HFFc6 (cell line): Measurements from ENCODE around the gene KRTAP9-6. TPM values are rescaled to one million over a fixed set of nuclear protein-coding genes. Genes with fewer than 3 reads are reported as not detected.
"Not testable (repeated sequence)": the region's sequence is repeated elsewhere in the genome, so short reads cannot be mapped to it uniquely, and the experiment has no call there.

ENCODE experiments used
- DNase-seq: peaks from one replicate; pipeline ENCODE4 v3.0.0-alpha.2; 2018
- H3K27ac Mint-ChIP-seq: 2 replicates; pipeline ENCODE4 v1.8.0; 2020; ENCODE audit warnings: mild to moderate bottlenecking, mixed read lengths
- H3K27me3 Mint-ChIP-seq: 2 replicates; pipeline ENCODE4 v1.8.0; 2021; ENCODE audit warnings: mild to moderate bottlenecking, moderate library complexity, mixed read lengths; ENCODE audit not compliant: insufficient read depth
- H3K36me3 Mint-ChIP-seq: 2 replicates; pipeline ENCODE4 v1.8.0; 2021; ENCODE audit warnings: low read depth, mixed read lengths
- H3K4me1 Mint-ChIP-seq: 2 replicates; pipeline ENCODE4 v1.8.0; 2020; ENCODE audit warnings: low read depth, mixed read lengths
- H3K4me3 Mint-ChIP-seq: 2 replicates; pipeline ENCODE4 v1.8.0; 2020; ENCODE audit warnings: mild to moderate bottlenecking, moderate library complexity, mixed read lengths
- H3K9me3 Mint-ChIP-seq: 2 replicates; pipeline ENCODE4 v1.8.0; 2020; ENCODE audit warnings: mild to moderate bottlenecking, mixed read lengths
- long read RNA-seq: library from polyadenylated mRNA; unstranded; transcript quantifications from one replicate; pipeline ENCODE4 v2.0.0, GENCODE V29; 2019
- total RNA-seq, 6 experiments: library from RNA; stranded (reverse); fragmentation: NEBNext Ultra II Directional; extraction: Animal tissue kit (Norgen Biotek cat#: 25700); gene quantifications; 2 replicates in 1 of 6; 3 replicates in 5 of 6; pipeline ENCODE4 v1.2.3, GENCODE V29; 2021
- TF ChIP-seq, protein P1 (sequence below): fragments of 200-600 bp; sonication (generic); IDR thresholded peaks from 2 replicates; pipeline ENCODE4 v1.5.0; 2021; ENCODE audit warnings: antibody characterized with exemption, mild to moderate bottlenecking

Gene KRTAP9-6, protein sequence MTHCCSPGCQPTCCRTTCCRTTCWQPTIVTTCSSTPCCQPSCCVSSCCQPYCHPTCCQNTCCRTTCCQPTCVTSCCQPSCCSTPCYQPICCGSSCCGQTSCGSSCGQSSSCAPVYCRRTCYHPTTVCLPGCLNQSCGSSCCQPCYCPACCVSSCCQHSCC
- total RNA-seq: not detected
- long read RNA-seq: 0 reads

DNA sequence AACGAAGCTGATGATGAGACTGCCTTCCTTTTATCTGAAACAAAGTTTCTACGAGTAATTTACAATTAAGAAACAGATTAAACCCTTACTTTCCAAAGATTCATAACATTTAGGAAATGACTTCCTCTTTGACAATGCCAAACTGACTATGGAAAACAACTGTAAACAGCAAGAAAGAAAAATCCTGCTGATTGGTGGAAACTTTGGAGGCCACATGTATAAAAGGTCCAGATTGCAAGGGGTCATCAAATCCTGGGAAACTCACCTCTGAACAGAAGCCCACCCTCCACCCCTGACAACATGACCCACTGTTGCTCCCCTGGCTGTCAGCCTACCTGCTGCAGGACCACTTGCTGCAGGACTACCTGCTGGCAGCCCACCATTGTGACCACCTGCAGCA, at the start of gene KRTAP9-6:
Gene KRTAP9-6 (plus strand): TSS at position 301 of the 400 bp plus-strand sequence. CDS start 0 bp downstream, at position 301.
- Mint-ChIP-seq H3K27ac (no peak within 1 kb of the TSS), H3K4me1 (peaks cover 10% of the 10 kb centered on the region), H3K4me3 (no peak within 1 kb of the TSS), H3K9me3 (no peaks in the 10 kb centered on the region), H3K27me3 (peaks cover 8% of the 10 kb centered on the region), H3K36me3 (no peaks in the 10 kb centered on the region)
- DNase-seq: no peak
- TF ChIP-seq, protein P1, sequence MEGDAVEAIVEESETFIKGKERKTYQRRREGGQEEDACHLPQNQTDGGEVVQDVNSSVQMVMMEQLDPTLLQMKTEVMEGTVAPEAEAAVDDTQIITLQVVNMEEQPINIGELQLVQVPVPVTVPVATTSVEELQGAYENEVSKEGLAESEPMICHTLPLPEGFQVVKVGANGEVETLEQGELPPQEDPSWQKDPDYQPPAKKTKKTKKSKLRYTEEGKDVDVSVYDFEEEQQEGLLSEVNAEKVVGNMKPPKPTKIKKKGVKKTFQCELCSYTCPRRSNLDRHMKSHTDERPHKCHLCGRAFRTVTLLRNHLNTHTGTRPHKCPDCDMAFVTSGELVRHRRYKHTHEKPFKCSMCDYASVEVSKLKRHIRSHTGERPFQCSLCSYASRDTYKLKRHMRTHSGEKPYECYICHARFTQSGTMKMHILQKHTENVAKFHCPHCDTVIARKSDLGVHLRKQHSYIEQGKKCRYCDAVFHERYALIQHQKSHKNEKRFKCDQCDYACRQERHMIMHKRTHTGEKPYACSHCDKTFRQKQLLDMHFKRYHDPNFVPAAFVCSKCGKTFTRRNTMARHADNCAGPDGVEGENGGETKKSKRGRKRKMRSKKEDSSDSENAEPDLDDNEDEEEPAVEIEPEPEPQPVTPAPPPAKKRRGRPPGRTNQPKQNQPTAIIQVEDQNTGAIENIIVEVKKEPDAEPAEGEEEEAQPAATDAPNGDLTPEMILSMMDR: no peak

- no peak overlapping the region for H3K4me3 Mint-ChIP-seq
- no peak for DNase-seq
- TF ChIP-seq, protein P1: no peak
- peaks cover 12% of the 10 kb centered on the region for H3K9me3 Mint-ChIP-seq
- peaks cover 11% of the 10 kb centered on the region for H3K27me3 Mint-ChIP-seq
- H3K27ac Mint-ChIP-seq: no peak overlapping the region
- peaks cover 13% of the 10 kb centered on the region for H3K4me1 Mint-ChIP-seq
- peaks cover 12% of the 10 kb centered on the region for H3K36me3 Mint-ChIP-seq
These were observed 49.5 kb upstream of the KRTAP9-6 start for GRCh38 chr17:41215681-41216080.

DNA sequence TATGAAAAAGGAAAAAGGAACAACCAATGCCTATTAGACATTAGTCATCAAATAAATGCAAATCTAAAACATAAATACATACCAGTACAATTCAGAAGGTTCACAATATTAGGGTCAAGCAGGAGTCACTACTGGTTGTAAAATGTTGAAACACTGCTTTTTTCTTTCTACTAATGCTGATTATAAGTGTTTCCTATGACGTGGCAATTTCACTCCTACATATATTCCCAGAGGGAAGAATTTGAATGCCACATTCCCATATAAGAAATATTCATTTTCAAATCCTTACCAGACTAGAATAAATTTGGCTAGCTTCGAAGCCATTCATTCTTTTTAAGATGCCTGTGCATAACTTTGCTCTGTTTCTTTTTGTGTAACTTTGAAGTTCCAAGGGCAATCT, 41.4 kb upstream of the KRTAP9-6 start:
- peaks cover 15% of the 10 kb centered on the region for H3K36me3 Mint-ChIP-seq
- TF ChIP-seq, protein P1: no peak
- H3K9me3 Mint-ChIP-seq: peaks cover 13% of the 10 kb centered on the region
- H3K4me1 Mint-ChIP-seq: 0 out of 2 replicates have a peak, but pooled peaks cover 8% of the 10 kb centered on the region
- peaks cover 7% of the 10 kb centered on the region for H3K27me3 Mint-ChIP-seq
- no peak overlapping the region for H3K4me3 Mint-ChIP-seq
- no peak for DNase-seq
- H3K27ac Mint-ChIP-seq: no peak overlapping the region

GRCh38 chr17:41226051-41226450, 39.1 kb upstream of the KRTAP9-6 start:
- Mint-ChIP-seq H3K4me3 (no peak overlapping the region), H3K27ac (no peak overlapping the region), H3K4me1 (0 out of 2 replicates have a peak, but pooled peaks cover 8% of the 10 kb centered on the region), H3K36me3 (no peaks in the 10 kb centered on the region), H3K9me3 (no peaks in the 10 kb centered on the region), H3K27me3 (peaks cover 4% of the 10 kb centered on the region)
- TF ChIP-seq, protein P1: no peak
- DNase-seq: no peak

GRCh38 chr17:41226598-41227095, 38.5 kb upstream of the KRTAP9-6 start, which contains the start of gene KRTAP9-2:
Gene KRTAP9-2 (plus strand): TSS chr17:41226648. CDS start chr17:41226655, 7 bp downstream.
- not testable (repeated sequence) for H3K27ac Mint-ChIP-seq, H3K9me3 Mint-ChIP-seq, H3K27me3 Mint-ChIP-seq, H3K4me3 Mint-ChIP-seq, H3K36me3 Mint-ChIP-seq, DNase-seq, H3K4me1 Mint-ChIP-seq

DNA sequence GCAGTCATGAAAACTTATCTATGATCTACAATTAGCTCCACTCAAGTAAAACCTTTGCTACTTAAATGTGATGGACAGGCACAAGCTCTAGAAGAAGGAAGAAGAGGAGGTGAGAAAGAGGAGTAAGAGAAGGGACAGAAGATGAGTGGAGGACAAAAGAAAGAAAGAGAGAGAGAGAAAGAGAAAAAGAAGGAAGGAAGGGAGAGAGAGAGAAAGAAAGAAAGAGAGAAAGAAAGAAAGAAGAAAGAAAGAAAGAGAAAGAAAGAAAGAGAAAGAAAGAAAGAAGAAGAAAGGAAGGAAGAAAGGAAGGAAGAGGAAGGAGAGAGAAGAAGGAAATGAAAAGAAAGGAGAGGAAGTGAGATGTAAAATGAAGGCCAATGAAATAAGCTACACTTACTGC, 35.1 kb upstream of the KRTAP9-6 start:
- Mint-ChIP-seq H3K9me3 (no peaks in the 10 kb centered on the region), H3K36me3 (no peaks in the 10 kb centered on the region; the same call in 1 of the 2 replicates), H3K27me3 (peaks cover 14% of the 10 kb centered on the region), H3K4me1 (peaks cover 6% of the 10 kb centered on the region; the same call in 1 of the 2 replicates), H3K27ac (no peak overlapping the region), H3K4me3 (no peak overlapping the region)
- no peak for DNase-seq
- TF ChIP-seq, protein P1: no peak
